Neural cell (in vitro differentiated cells): ENCODE results near the gene ART1. TPM values are rescaled to one million over a fixed set of nuclear protein-coding genes. Genes with fewer than 3 reads are reported as not detected.
"Not testable (repeated sequence)": the region's sequence is repeated elsewhere in the genome, so short reads cannot be mapped to it uniquely, and the experiment has no call there.

Experiments
- H2AFZ ChIP-seq: fragments of 200-600, 300-800 bp; sonication (generic), shearing (Covaris generic); 2 replicates; pipeline ENCODE4 v1.6.0; 2014; ENCODE audit warnings: low read depth, mild to moderate bottlenecking, antibody characterized with exemption, low read length, moderate library complexity
- H3F3A ChIP-seq: fragments of 200-600 bp; shearing (Covaris generic); 2 replicates; pipeline ENCODE4 v1.6.1; 2016; ENCODE audit warnings: mild to moderate bottlenecking, moderate library complexity, mixed read lengths, antibody characterized with exemption, low read length; ENCODE audit not compliant: insufficient read depth, poor library complexity, severe bottlenecking
- H3K27ac ChIP-seq: fragments of 200-600, 300-800 bp; sonication (generic), shearing (Covaris generic); 2 replicates; pipeline ENCODE4 v1.5.1; 2014; ENCODE audit warnings: mild to moderate bottlenecking, low read length, moderate library complexity
- H3K27me3 ChIP-seq: fragments of 300-800, 200-600 bp; sonication (generic), shearing (Covaris generic); 2 replicates; pipeline ENCODE4 v1.6.0; 2014; ENCODE audit warnings: mild to moderate bottlenecking, low read depth, low read length, moderate library complexity; ENCODE audit not compliant: insufficient read depth
- H3K36me3 ChIP-seq: fragments of 300-800, 200-600 bp; sonication (generic), shearing (Covaris generic); 2 replicates; pipeline ENCODE4 v1.5.1; 2014; ENCODE audit warnings: mild to moderate bottlenecking, antibody characterized with exemption, low read length, moderate library complexity; ENCODE audit not compliant: insufficient read depth
- H3K4me2 ChIP-seq: fragments of 300-800, 200-600 bp; sonication (generic), shearing (Covaris generic); 2 replicates; pipeline ENCODE4 v1.6.0; 2014; ENCODE audit warnings: mild to moderate bottlenecking, low read length
- H3K4me3 ChIP-seq: fragments of 300-800, 200-600 bp; sonication (generic), shearing (Covaris generic); 2 replicates; pipeline ENCODE4 v1.5.1; 2014; ENCODE audit warnings: mild to moderate bottlenecking, low read length, moderate library complexity
- H3K79me2 ChIP-seq: fragments of 200-600 bp; shearing (Covaris generic); replicated peaks from 2 replicates; pipeline ENCODE4 v1.6.0; 2014; ENCODE audit warnings: mild to moderate bottlenecking, low read length, moderate library complexity; ENCODE audit not compliant: insufficient read depth
- H3K9ac ChIP-seq: fragments of 300-800, 200-600 bp; sonication (generic), shearing (Covaris generic); 2 replicates; pipeline ENCODE4 v1.6.1; 2016; ENCODE audit warnings: mild to moderate bottlenecking, low read length, mixed read lengths
- H3K9me2 ChIP-seq: fragments of 200-600 bp; shearing (Covaris generic); 2 replicates; pipeline ENCODE4 v1.6.1; 2016; ENCODE audit warnings: mild to moderate bottlenecking, low read length, mixed read lengths; ENCODE audit not compliant: insufficient read depth
- H3K9me3 ChIP-seq: fragments of 200-600, 300-800 bp; sonication (generic), shearing (Covaris generic); 2 replicates; pipeline ENCODE4 v1.6.1; 2016; ENCODE audit warnings: mild to moderate bottlenecking, mixed run types, low read length, moderate library complexity, mixed read lengths
- H4K20me1 ChIP-seq: fragments of 200-600 bp; shearing (Covaris generic); 2 replicates; pipeline ENCODE4 v1.6.1; 2016; ENCODE audit warnings: mild to moderate bottlenecking, mixed run types; ENCODE audit not compliant: insufficient read depth
- CTCF ChIP-seq: fragments of 450-650 bp; IDR thresholded peaks from 2 replicates; pipeline ENCODE4 v1.5.1; 2014; ENCODE audit warnings: antibody characterized with exemption, mild to moderate bottlenecking, moderate library complexity; ENCODE audit not compliant: poor library complexity, severe bottlenecking
- EP300 ChIP-seq: fragments of 450-650 bp; conservative IDR thresholded peaks from 2 replicates; pipeline ENCODE4 v1.6.1; 2014; ENCODE audit warnings: antibody characterized with exemption, mild to moderate bottlenecking, moderate library complexity; ENCODE audit not compliant: poor library complexity, severe bottlenecking
- EZH2 ChIP-seq: fragments of 200-600, 300-800 bp; shearing (Covaris generic), sonication (generic); IDR thresholded peaks from 2 replicates; pipeline ENCODE4 v1.6.1; 2014; ENCODE audit warnings: antibody characterized with exemption, low read length, borderline replicate concordance, mild to moderate bottlenecking; ENCODE audit not compliant: insufficient read depth, poor library complexity, severe bottlenecking
- MXI1 ChIP-seq: fragments of 450-650 bp; conservative IDR thresholded peaks from 2 replicates; pipeline ENCODE4 v1.6.1; 2014; ENCODE audit warnings: antibody characterized with exemption, mild to moderate bottlenecking; ENCODE audit not compliant: poor library complexity, severe bottlenecking
- POLR2AphosphoS5 ChIP-seq: IDR thresholded peaks from 2 replicates; pipeline ENCODE4 v1.6.1; 2012
- RAD21 ChIP-seq: fragments of 450-650 bp; conservative IDR thresholded peaks from 2 replicates; pipeline ENCODE4 v1.6.1; 2014; ENCODE audit warnings: antibody characterized with exemption, mild to moderate bottlenecking, moderate library complexity
- REST ChIP-seq: IDR thresholded peaks from 2 replicates; pipeline ENCODE4 v1.6.1; 2012; ENCODE audit warnings: borderline replicate concordance
- SMC3 ChIP-seq: fragments of 450-650 bp; conservative IDR thresholded peaks from 2 replicates; pipeline ENCODE4 v1.6.1; 2014; ENCODE audit warnings: antibody characterized with exemption, mild to moderate bottlenecking, moderate library complexity; ENCODE audit not compliant: poor library complexity
- TAF1 ChIP-seq: IDR thresholded peaks from 2 replicates; pipeline ENCODE4 v1.6.1; 2012; ENCODE audit warnings: low read depth
- polyA plus RNA-seq: library from polyadenylated mRNA; depleted of rRNA; stranded (reverse); fragments of >200 nt; gene quantifications from 2 replicates; pipeline ENCODE4 v1.2.3, GENCODE V29; 2014

The ART1 gene
- polyA plus RNA-seq, 1 donor from 2014 or later, result not detected

- Histone ChIP-seq H3K79me2 (no peaks in the 10 kb centered on the region), H3K27me3 (peaks cover 18% of the 10 kb centered on the region), H3K9me3 (no peaks in the 10 kb centered on the region), H3K4me3 (peak overlapping the region; percentile 71), H3F3A (no peaks in the 10 kb centered on the region), H3K9ac (peak overlapping the region; percentile 51), H3K27ac (no peak overlapping the region), H3K36me3 (no peaks in the 10 kb centered on the region), H2AFZ (no peak overlapping the region), H3K4me2 (peak overlapping the region; percentile 14), H4K20me1 (no peaks in the 10 kb centered on the region), H3K9me2 (no peaks in the 10 kb centered on the region)
- TF ChIP-seq EP300, result no peak
- no peak for TF ChIP-seq REST
- no peak for TF ChIP-seq MXI1
- no peak for TF ChIP-seq TAF1
- no peak for TF ChIP-seq EZH2
- no peak for TF ChIP-seq SMC3
- no peak for TF ChIP-seq RAD21
- TF ChIP-seq CTCF, result no peak
- TF ChIP-seq POLR2AphosphoS5, result no peak
These were observed 2.6 kb upstream of the ART1 start for GRCh38 chr11:3642071-3642951.

- not testable (repeated sequence) for H3K36me3 ChIP-seq, H3K4me3 ChIP-seq, H3F3A ChIP-seq, H3K9me2 ChIP-seq, H3K9ac ChIP-seq, H3K27ac ChIP-seq, H4K20me1 ChIP-seq, H2AFZ ChIP-seq, H3K9me3 ChIP-seq, H3K79me2 ChIP-seq, H3K4me2 ChIP-seq
- peaks cover 18% of the 10 kb centered on the region for H3K27me3 ChIP-seq
These were observed 1.8 kb upstream of the ART1 start for GRCh38 chr11:3643102-3643546.
